ENCODE results near the gene TSSK3. TPM values are rescaled to one million over a fixed set of nuclear protein-coding genes. Genes with fewer than 3 reads are reported as not detected.

TSSK3 gene
- total and polyA plus RNA-seq, 9 of the 15 experiments (the other 6 are each of a cell fraction or from before 2014, with no cell fraction given), result 0.27 to 2.8 (median 1.9) TPM

DNA sequence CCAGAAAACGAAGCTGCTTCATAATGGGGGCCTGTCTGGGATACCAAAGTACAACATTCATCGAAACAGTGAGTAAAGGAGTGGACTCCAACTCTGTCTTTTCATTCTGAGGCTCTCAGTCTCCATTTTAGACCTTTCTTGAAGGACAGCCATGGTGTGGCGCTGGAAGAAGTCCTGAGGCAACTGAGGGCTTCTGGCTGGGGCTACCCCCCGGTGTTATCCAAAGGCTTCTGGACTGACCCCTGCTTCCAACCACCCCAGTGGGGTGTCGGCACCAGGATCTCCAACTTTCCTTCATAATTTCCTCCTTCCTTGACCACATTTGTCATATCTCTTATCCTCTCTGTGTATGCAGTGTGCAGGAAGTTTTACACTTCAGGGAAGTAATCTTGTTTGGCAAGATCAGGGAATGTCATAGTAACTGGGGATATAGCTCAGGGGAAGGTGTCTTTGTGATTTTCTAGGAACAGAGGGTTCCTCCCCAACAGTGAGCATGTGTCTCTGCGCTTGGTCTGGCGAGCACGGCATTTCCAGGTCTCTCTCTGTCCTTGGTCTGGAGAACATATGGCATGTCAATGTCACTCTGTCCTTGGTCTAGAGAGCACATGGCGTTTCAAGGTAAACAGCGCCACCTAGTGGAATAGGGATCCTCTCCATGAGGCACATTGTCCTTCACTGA lies 51.3 kb downstream of the TSSK3 start:
- in situ Hi-C loops (cut with MboI), result no loop called here
- H3K4me1 ChIP-seq (replicated peaks in 1 of 2; ENCODE audit: control insufficient read depth in 2 of 2, insufficient read depth in 2 of 2, low read length in 2 of 2), result peaks cover 0 to 7% of the 10 kb centered on the region in 2 experiments; a peak in 3 of 5 replicates
- intact Hi-C loops (cut with micrococcal nuclease), result loop anchor here (1.0 to 10.0 kb wide), 7 partner anchors 12 to 751 kb away; no protein-coding TSS in a partner anchor
- no peaks in the 10 kb centered on the region for H3K9me1 ChIP-seq (ENCODE audit: control insufficient read depth, insufficient read depth, low read length)
- BruUV-seq (replicated peaks), result no TSS peak
- H3K27ac ChIP-seq (ENCODE audit: extremely low read depth, low read depth, low read length), result peak overlapping the region; percentile 69
- no peaks in the 10 kb centered on the region for H4K20me1 ChIP-seq (replicated peaks; ENCODE audit: control insufficient read depth, insufficient read depth, low read length)
- 36% methylated on average over 10 of the region's 10 CpGs for whole genome bisulfite sequencing (ENCODE audit: insufficient coverage, low coverage, missing lambda C conversion rate)
- peak; percentile 98 for FAIRE-seq
- no peaks in the 10 kb centered on the region for H3K27me3 ChIP-seq (ENCODE audit: control insufficient read depth in 2 of 2, insufficient read depth in 2 of 2, low read length in 2 of 2)
- H3K4me2 ChIP-seq (ENCODE audit: insufficient read depth, low read length), result peak overlapping the region; percentile 38
- 0 out of 2 replicates have a peak, but pooled peaks cover 7% of the 10 kb centered on the region for H3K9me3 ChIP-seq (replicated peaks; ENCODE audit: control insufficient read depth, insufficient read depth, low read depth, low read length)
- H3K9ac ChIP-seq (ENCODE audit: insufficient read depth in 1 of 2, low read depth in 2 of 2, low read length in 2 of 2), result peak overlapping the region in 1 of 2 experiments; percentile 48; a peak in 2 of 4 replicates
- no peaks in the 10 kb centered on the region for H3K36me3 ChIP-seq (ENCODE audit: control insufficient read depth, insufficient read depth, low read length)
- CTCF ChIA-PET (ENCODE audit: low intra/inter-chr PET ratio), result interaction anchor here (0.6 to 2.4 kb wide), 4 partner anchors 13 to 748 kb away, joined by 3 to 20 read pairs (median 8); no protein-coding TSS in a partner anchor
- no peak overlapping the region for H3K4me3 ChIP-seq
- peak overlapping the region; percentile 92 for H2AFZ ChIP-seq (ENCODE audit: low read depth, low read length)
- POLR2A ChIA-PET, result no interaction called here
- H3K79me2 ChIP-seq (ENCODE audit: control insufficient read depth, insufficient read depth, low read length), result no peaks in the 10 kb centered on the region
- peak; percentile 99 for ATAC-seq
- peak; percentile 80 to 96 (median 82) for DNase-seq (ENCODE audit: extremely low read depth in 1 of 4, low spot score in 3 of 4)
- peak; percentile 42; the same call in 1 of the 2 replicates for TF ChIP-seq NFRKB (IDR thresholded peaks at IDR 0.05; ENCODE audit: low read depth)
- TF ChIP-seq CREB1 (IDR thresholded peaks at IDR 0.05), result no peak
- TF ChIP-seq CREB1 (CRISPR knock-in tag; IDR thresholded peaks at IDR 0.05), result no peak
- TF ChIP-seq ILF3 (IDR thresholded peaks at IDR 0.05; ENCODE audit: borderline replicate concordance), result no peak
- no peak for TF ChIP-seq POU5F1 (IDR thresholded peaks at IDR 0.05; ENCODE audit: borderline replicate concordance, low read depth, low read length, partially characterized antibody)
- TF ChIP-seq SPI1 (IDR thresholded peaks at IDR 0.05; ENCODE audit: borderline replicate concordance, low read depth, low read length), result no peak
- TF ChIP-seq ARID1B (IDR thresholded peaks at IDR 0.05), result peak; percentile 46
- TF ChIP-seq, protein P1, sequence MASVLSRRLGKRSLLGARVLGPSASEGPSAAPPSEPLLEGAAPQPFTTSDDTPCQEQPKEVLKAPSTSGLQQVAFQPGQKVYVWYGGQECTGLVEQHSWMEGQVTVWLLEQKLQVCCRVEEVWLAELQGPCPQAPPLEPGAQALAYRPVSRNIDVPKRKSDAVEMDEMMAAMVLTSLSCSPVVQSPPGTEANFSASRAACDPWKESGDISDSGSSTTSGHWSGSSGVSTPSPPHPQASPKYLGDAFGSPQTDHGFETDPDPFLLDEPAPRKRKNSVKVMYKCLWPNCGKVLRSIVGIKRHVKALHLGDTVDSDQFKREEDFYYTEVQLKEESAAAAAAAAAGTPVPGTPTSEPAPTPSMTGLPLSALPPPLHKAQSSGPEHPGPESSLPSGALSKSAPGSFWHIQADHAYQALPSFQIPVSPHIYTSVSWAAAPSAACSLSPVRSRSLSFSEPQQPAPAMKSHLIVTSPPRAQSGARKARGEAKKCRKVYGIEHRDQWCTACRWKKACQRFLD (CRISPR knock-in tag; IDR thresholded peaks at IDR 0.05), result no peak
- TF ChIP-seq, protein P2, sequence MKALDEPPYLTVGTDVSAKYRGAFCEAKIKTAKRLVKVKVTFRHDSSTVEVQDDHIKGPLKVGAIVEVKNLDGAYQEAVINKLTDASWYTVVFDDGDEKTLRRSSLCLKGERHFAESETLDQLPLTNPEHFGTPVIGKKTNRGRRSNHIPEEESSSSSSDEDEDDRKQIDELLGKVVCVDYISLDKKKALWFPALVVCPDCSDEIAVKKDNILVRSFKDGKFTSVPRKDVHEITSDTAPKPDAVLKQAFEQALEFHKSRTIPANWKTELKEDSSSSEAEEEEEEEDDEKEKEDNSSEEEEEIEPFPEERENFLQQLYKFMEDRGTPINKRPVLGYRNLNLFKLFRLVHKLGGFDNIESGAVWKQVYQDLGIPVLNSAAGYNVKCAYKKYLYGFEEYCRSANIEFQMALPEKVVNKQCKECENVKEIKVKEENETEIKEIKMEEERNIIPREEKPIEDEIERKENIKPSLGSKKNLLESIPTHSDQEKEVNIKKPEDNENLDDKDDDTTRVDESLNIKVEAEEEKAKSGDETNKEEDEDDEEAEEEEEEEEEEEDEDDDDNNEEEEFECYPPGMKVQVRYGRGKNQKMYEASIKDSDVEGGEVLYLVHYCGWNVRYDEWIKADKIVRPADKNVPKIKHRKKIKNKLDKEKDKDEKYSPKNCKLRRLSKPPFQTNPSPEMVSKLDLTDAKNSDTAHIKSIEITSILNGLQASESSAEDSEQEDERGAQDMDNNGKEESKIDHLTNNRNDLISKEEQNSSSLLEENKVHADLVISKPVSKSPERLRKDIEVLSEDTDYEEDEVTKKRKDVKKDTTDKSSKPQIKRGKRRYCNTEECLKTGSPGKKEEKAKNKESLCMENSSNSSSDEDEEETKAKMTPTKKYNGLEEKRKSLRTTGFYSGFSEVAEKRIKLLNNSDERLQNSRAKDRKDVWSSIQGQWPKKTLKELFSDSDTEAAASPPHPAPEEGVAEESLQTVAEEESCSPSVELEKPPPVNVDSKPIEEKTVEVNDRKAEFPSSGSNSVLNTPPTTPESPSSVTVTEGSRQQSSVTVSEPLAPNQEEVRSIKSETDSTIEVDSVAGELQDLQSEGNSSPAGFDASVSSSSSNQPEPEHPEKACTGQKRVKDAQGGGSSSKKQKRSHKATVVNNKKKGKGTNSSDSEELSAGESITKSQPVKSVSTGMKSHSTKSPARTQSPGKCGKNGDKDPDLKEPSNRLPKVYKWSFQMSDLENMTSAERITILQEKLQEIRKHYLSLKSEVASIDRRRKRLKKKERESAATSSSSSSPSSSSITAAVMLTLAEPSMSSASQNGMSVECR (CRISPR knock-in tag; IDR thresholded peaks at IDR 0.05), result peak; percentile 65; the same call in 1 of the 2 replicates
- TF ChIP-seq MYNN (IDR thresholded peaks at IDR 0.05), result no peak; the same call in 1 of the 2 replicates
- no peak for TF ChIP-seq MYNN (CRISPR knock-in tag; IDR thresholded peaks at IDR 0.05)
- TF ChIP-seq PTTG1 (tag; IDR thresholded peaks at IDR 0.05; ENCODE audit: low read depth), result no peak
- TF ChIP-seq MEF2A (IDR thresholded peaks at IDR 0.05; ENCODE audit: control insufficient read depth, low read depth, low read length), result no peak; the same call in 1 of the 2 replicates
- TF ChIP-seq, protein P3, sequence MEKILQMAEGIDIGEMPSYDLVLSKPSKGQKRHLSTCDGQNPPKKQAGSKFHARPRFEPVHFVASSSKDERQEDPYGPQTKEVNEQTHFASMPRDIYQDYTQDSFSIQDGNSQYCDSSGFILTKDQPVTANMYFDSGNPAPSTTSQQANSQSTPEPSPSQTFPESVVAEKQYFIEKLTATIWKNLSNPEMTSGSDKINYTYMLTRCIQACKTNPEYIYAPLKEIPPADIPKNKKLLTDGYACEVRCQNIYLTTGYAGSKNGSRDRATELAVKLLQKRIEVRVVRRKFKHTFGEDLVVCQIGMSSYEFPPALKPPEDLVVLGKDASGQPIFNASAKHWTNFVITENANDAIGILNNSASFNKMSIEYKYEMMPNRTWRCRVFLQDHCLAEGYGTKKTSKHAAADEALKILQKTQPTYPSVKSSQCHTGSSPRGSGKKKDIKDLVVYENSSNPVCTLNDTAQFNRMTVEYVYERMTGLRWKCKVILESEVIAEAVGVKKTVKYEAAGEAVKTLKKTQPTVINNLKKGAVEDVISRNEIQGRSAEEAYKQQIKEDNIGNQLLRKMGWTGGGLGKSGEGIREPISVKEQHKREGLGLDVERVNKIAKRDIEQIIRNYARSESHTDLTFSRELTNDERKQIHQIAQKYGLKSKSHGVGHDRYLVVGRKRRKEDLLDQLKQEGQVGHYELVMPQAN (IDR thresholded peaks at IDR 0.05; ENCODE audit: borderline replicate concordance), result peak; percentile 18; the same call in 1 of the 2 replicates
